Karpas-422 (cell line): Measurements from ENCODE around the gene TRPM2. TPM values are rescaled to one million over a fixed set of nuclear protein-coding genes. Genes with fewer than 3 reads are reported as not detected.

Experiments used
- DNase-seq: peaks from one replicate; pipeline ENCODE4 v3.0.0-alpha.2; 2015
- H2AFZ ChIP-seq: fragments of 200-600 bp; sonication (generic); 2 replicates; pipeline ENCODE4 v1.6.1; 2014; ENCODE audit warnings: antibody characterized with exemption, low read length, mixed read lengths
- H3K27ac ChIP-seq: fragments of 200-600 bp; sonication (generic); 2 replicates; pipeline ENCODE4 v1.5.1; 2014; ENCODE audit warnings: mild to moderate bottlenecking, low read length, moderate library complexity
- H3K27me3 ChIP-seq: fragments of 200-600 bp; sonication (generic); 2 replicates; pipeline ENCODE4 v1.6.1; 2014; ENCODE audit warnings: low read length, mixed read lengths
- H3K36me3 ChIP-seq: fragments of 200-600 bp; sonication (generic); 2 replicates; pipeline ENCODE4 v1.6.1; 2014; ENCODE audit warnings: low read length, mixed read lengths; ENCODE audit not compliant: insufficient read depth
- H3K4me1 ChIP-seq: fragments of 200-600 bp; sonication (generic); 2 replicates; pipeline ENCODE4 v1.6.1; 2014; ENCODE audit warnings: mild to moderate bottlenecking, low read length, mixed read lengths
- H3K4me2 ChIP-seq: fragments of 200-600 bp; sonication (generic); 2 replicates; pipeline ENCODE4 v1.6.1; 2014; ENCODE audit warnings: low read length, low read depth, mild to moderate bottlenecking; ENCODE audit not compliant: poor library complexity, severe bottlenecking
- H3K4me3 ChIP-seq: fragments of 200-600 bp; sonication (generic); 2 replicates; pipeline ENCODE4 v1.5.1; 2014; ENCODE audit warnings: mild to moderate bottlenecking, antibody characterized with exemption, low read length, mixed read lengths
- H3K79me2 ChIP-seq: fragments of 200-600 bp; sonication (generic); 2 replicates; pipeline ENCODE4 v1.6.1; 2014; ENCODE audit warnings: mild to moderate bottlenecking, low read length, mixed read lengths
- H3K9ac ChIP-seq: fragments of 200-600 bp; sonication (generic); 2 replicates; pipeline ENCODE4 v1.6.0; 2014; ENCODE audit warnings: low read length
- H3K9me2 ChIP-seq: fragments of 200-600 bp; sonication (generic), shearing (Covaris generic); replicated peaks from 2 replicates; pipeline ENCODE4 v1.6.0; 2014; ENCODE audit warnings: mild to moderate bottlenecking, low read length, moderate library complexity; ENCODE audit not compliant: insufficient read depth
- H3K9me3 ChIP-seq: fragments of 300-700, 200-600 bp; sonication (generic); 2 replicates; pipeline ENCODE4 v1.6.1; 2014; ENCODE audit warnings: low read length, mixed read lengths
- H4K20me1 ChIP-seq: fragments of 200-600 bp; sonication (generic); 2 replicates; pipeline ENCODE4 v1.6.1; 2014; ENCODE audit warnings: mild to moderate bottlenecking, antibody characterized with exemption, low read length, low read depth; ENCODE audit not compliant: insufficient read depth
- total RNA-seq: library from RNA; depleted of rRNA; stranded (reverse); fragments of >200 nt; shearing (Covaris generic); gene quantifications from 2 replicates; pipeline ENCODE4 v1.2.3, GENCODE V29; 2014; ENCODE audit warnings: low replicate concordance

The TRPM2 gene
- total RNA-seq, 1 experiment from 2014 or later: not detected

DNA sequence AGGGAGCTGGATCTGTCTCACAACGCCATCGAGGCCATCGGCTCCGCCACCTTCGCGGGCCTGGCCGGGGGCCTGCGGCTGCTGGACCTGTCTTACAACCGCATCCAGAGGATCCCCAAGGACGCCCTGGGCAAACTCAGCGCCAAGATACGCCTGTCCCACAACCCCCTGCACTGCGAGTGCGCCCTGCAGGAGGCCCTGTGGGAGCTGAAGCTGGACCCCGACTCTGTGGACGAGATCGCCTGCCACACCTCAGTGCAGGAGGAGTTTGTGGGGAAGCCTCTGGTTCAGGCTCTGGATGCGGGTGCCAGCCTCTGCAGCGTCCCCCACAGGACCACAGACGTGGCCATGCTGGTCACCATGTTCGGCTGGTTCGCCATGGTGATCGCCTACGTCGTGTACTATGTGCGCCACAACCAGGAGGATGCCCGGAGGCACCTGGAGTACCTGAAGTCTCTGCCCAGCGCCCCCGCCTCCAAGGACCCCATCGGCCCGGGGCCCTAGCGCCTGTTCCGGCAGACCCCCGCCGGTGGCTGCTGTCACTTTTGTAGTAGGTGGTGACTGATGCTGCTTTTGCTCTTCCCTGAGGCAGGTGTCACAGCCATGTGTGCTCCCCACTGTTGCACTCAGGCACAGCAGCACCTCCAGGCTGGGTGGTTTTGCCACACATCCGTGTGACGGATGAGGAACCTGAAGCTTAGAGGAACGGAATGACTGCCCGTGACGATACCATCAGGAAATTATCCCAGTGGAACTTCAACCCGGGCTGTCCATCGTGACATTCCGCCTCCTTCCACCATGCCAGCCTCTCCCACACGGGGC lies 103.7 kb downstream of the TRPM2 start:
- no peaks in the 10 kb centered on the region for H4K20me1 ChIP-seq
- no peaks in the 10 kb centered on the region for H3K36me3 ChIP-seq
- H3K27me3 ChIP-seq: no peaks in the 10 kb centered on the region
- no peak overlapping the region for H2AFZ ChIP-seq
- H3K4me3 ChIP-seq: no peak overlapping the region
- H3K9me2 ChIP-seq: no peaks in the 10 kb centered on the region
- no peaks in the 10 kb centered on the region for H3K4me1 ChIP-seq
- H3K4me2 ChIP-seq: no peak overlapping the region
- H3K9me3 ChIP-seq: peaks cover 7% of the 10 kb centered on the region
- no peak overlapping the region for H3K9ac ChIP-seq
- H3K79me2 ChIP-seq: no peaks in the 10 kb centered on the region
- DNase-seq: no peak
- no peak overlapping the region for H3K27ac ChIP-seq

DNA sequence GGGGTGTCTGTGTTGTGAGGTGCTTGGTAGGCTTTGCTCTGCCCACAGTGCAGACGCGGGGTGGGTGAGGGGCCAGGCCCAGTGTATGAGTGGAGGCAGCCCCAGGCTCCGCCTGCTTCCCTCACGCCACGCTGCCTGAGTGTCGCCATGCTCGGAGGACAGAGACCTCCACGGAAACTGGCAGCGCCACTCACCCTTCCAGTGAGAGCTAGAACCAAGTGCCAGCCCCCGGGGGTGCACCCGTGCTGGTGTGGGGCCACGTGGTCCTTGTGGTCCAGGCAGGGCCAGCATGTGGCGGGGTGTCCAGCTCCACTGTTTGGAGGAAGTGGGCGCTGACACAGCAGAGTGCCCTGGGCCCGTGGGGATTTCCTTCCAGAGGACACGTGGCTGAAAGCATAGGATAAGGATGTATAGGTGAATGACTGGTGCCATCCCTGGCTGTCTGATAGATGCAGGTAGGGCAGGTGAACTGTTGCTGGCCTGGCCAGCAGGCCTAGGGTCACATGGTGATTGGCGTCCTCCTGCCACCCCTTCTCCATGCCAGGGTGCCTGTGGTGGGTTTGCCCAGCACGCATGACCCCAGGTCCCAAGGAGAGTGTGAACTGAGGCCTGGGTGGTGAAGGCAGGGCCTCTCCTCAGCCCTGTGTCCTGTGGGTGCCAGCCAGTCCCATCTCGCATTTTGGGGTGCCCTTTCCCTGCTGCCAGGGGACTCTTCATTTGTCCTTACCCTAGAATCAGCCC lies 105.7 kb downstream of the TRPM2 start:
- no peak for DNase-seq
- H3K4me3 ChIP-seq: no peak overlapping the region
- H3K4me1 ChIP-seq: no peaks in the 10 kb centered on the region
- H4K20me1 ChIP-seq: no peaks in the 10 kb centered on the region
- no peaks in the 10 kb centered on the region for H3K27me3 ChIP-seq
- no peak overlapping the region for H3K27ac ChIP-seq
- H3K9me3 ChIP-seq: peaks cover 5% of the 10 kb centered on the region
- H3K9me2 ChIP-seq: no peaks in the 10 kb centered on the region
- no peak overlapping the region for H3K4me2 ChIP-seq
- no peaks in the 10 kb centered on the region for H3K36me3 ChIP-seq
- no peaks in the 10 kb centered on the region for H3K79me2 ChIP-seq
- no peak overlapping the region for H3K9ac ChIP-seq
- no peak overlapping the region for H2AFZ ChIP-seq

DNA sequence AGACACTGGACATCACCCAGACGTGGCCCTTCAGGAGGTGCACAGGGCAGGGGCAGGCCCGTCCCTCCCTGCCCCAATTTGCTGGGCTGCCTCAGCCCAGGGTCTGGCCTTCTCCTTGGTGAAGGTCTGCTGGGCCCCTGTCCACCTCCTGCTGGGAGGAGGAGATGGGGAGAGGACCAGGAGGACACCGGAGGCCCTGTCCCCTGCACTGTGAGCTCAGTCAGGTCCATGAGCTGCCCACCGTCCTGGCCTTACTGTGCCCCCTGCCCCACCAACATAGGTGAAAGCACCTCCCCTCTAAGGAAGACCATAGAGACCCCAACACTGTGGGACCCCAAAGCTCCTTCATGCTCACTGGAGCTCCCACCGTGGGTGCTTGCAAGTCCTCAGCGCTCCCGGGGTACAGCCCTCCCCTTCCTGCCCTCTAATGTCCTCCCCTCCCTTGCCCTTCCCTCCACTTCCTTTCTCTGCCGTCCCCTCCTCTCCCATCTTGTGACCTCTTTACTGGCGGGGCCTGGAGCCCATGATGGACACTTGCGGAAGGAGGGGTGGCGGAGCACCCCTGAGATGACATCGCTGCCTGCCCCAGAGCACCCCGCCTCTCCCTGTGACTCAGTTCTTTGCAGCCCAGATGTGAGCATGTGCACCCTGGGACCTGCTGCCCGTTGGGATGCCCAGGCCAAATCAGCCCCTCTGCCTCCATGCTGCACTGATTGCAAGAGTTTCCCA lies 106.5 kb downstream of the TRPM2 start:
- Histone ChIP-seq H3K9ac (no peak overlapping the region), H3K4me3 (no peak overlapping the region), H3K36me3 (no peaks in the 10 kb centered on the region), H3K9me2 (no peaks in the 10 kb centered on the region), H4K20me1 (no peaks in the 10 kb centered on the region), H3K27me3 (no peaks in the 10 kb centered on the region), H3K27ac (no peak overlapping the region), H3K79me2 (no peaks in the 10 kb centered on the region), H3K4me1 (no peaks in the 10 kb centered on the region), H3K4me2 (no peak overlapping the region), H2AFZ (no peak overlapping the region), H3K9me3 (no peaks in the 10 kb centered on the region)
- DNase-seq: no peak

DNA sequence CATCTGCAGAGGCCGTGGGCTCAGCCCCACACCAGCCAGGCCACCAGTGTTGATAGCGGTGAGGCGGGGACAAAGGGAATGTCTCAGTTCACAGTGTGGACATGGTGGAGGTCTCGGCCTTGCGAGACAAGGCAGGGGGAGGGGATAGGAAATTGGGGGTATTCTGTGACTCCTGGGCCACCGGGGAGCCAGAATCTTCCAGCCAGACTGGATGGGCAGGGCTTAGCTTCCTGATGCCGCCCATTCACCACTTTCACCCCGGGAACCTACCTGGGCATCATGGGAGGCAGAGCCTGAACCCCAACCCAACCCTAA lies 107.0 kb downstream of the TRPM2 start:
- no peaks in the 10 kb centered on the region for H4K20me1 ChIP-seq
- no peaks in the 10 kb centered on the region for H3K27me3 ChIP-seq
- no peak overlapping the region for H2AFZ ChIP-seq
- H3K4me2 ChIP-seq: no peak overlapping the region
- no peak overlapping the region for H3K4me3 ChIP-seq
- H3K36me3 ChIP-seq: no peaks in the 10 kb centered on the region
- H3K27ac ChIP-seq: no peak overlapping the region
- no peak overlapping the region for H3K9ac ChIP-seq
- H3K9me2 ChIP-seq: no peaks in the 10 kb centered on the region
- no peaks in the 10 kb centered on the region for H3K79me2 ChIP-seq
- no peaks in the 10 kb centered on the region for H3K9me3 ChIP-seq
- no peak for DNase-seq
- H3K4me1 ChIP-seq: no peaks in the 10 kb centered on the region

DNA sequence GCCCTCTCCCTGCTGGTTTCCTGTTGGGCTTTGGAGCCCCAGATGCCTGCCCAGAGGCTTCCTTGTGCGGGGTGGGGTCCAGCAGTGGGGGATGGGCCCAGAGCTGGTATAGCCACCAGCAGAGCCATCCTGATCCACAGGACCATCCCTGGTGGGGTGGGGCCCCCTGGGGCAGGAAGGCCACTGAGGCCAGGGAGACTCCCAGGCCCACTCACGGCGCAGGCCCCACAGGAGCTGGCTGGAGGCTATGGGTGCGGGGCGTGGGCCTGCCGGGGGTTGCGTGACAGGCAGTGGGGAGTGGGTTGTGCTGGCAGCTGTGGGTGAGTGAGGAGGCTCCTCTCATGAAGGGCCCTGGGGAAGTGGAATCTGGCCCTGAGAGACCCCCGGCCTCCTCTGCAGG lies 107.6 kb downstream of the TRPM2 start:
- H3K4me1 ChIP-seq: no peaks in the 10 kb centered on the region
- DNase-seq: no peak
- no peak overlapping the region for H3K4me3 ChIP-seq
- no peak overlapping the region for H3K4me2 ChIP-seq
- no peak overlapping the region for H3K27ac ChIP-seq
- H3K36me3 ChIP-seq: no peaks in the 10 kb centered on the region
- no peak overlapping the region for H3K9ac ChIP-seq
- no peak overlapping the region for H2AFZ ChIP-seq
- H3K27me3 ChIP-seq: no peaks in the 10 kb centered on the region
- H4K20me1 ChIP-seq: no peaks in the 10 kb centered on the region
- no peaks in the 10 kb centered on the region for H3K79me2 ChIP-seq
- H3K9me3 ChIP-seq: no peaks in the 10 kb centered on the region
- no peaks in the 10 kb centered on the region for H3K9me2 ChIP-seq

DNA sequence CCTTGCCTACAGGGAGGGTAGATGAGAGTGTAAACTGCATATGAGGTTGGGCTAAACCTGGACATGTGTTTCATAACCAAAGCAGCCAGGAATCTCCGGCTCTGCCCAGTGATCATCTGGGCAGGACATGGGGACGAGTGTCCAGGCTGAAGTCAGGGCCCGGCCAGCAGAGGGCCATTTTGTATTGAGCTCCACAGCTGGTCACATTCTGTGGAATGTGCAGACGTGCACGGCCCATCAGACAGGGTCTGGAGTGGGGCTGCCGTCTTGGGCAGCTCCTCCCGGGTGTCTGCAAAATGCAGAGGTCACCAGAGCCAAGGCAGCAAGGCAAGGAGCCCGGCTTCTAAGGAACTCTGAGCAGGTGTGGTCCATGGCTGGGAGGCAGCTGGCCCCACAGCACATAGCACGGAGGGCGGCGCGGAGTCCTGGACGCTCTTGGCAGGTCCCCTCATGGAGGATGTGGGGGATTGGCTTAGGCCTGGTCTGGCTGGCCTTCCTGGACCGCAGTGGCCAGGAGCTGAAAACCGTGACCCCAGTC lies 108.1 kb downstream of the TRPM2 start:
- Histone ChIP-seq H2AFZ (no peak overlapping the region), H3K4me1 (no peaks in the 10 kb centered on the region), H3K9me2 (no peaks in the 10 kb centered on the region), H3K27me3 (no peaks in the 10 kb centered on the region), H3K4me2 (no peak overlapping the region), H3K9ac (no peak overlapping the region), H3K27ac (no peak overlapping the region), H4K20me1 (no peaks in the 10 kb centered on the region), H3K79me2 (no peaks in the 10 kb centered on the region), H3K9me3 (no peaks in the 10 kb centered on the region), H3K4me3 (no peak overlapping the region), H3K36me3 (no peaks in the 10 kb centered on the region)
- DNase-seq: no peak

DNA sequence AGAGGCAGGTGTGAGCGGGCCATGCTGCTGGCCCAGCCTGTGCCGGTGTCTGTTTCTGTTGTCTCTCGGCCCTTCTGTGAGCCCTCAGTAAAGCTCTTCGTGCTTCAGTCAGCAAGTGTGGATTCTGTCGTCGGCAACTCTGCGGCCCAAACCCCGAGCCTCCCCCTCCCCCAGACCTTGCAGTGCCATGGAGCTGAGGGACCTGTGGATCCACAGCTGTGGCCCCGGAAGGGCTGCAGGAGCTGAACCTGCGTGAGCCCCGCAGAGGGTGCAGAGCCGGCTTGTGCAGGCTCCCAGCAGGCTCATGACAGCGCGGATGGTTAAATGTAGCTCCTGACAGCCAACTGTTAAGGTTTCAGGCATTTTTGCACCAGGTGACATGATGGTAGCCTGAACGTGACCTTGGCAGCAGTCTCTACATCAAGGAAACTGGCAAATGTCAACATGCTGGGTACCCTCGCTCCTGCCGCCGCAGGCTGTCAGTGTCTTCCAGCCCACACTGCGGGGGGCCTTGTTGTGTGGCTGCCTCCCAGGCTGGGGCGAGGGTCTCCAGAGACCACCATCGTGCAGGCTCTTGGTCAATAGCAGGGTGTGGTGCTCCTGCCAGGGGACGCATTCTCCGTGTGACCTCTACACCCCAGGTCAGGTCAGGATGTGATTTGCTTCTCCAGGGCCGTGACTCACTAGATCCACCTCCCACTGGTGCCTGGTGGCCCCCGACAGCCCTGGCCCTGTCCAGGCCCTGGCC lies 108.8 kb downstream of the TRPM2 start:
- Histone ChIP-seq H2AFZ (no peak overlapping the region), H3K27ac (no peak overlapping the region), H3K4me3 (no peak overlapping the region), H4K20me1 (no peaks in the 10 kb centered on the region), H3K36me3 (no peaks in the 10 kb centered on the region), H3K4me1 (no peaks in the 10 kb centered on the region), H3K27me3 (no peaks in the 10 kb centered on the region), H3K9me3 (no peaks in the 10 kb centered on the region), H3K79me2 (no peaks in the 10 kb centered on the region), H3K4me2 (no peak overlapping the region), H3K9me2 (no peaks in the 10 kb centered on the region), H3K9ac (no peak overlapping the region)
- DNase-seq: no peak
